Measurements from ENCODE around the gene C11orf71.

- TF ChIP-seq CTCF (IDR thresholded peaks at IDR 0.05) (peak in 1 of 12 donors; percentile 4), POLR2A (IDR thresholded peaks at IDR 0.05) (no peak)
Observed at GRCh38 chr11:114400915-114401223, 558 bp upstream of the C11orf71 start.
